GM21423 (cell line): ENCODE results near the gene IFI44.

Experiments
- ATAC-seq: cut with Tn5 transposase; IDR thresholded peaks from one replicate; pipeline ENCODE4 v1.9.1; 2021; ENCODE audit warnings: mild to moderate bottlenecking, moderate library complexity; ENCODE audit not compliant: unreplicated experiment

Gene IFI44

DNA sequence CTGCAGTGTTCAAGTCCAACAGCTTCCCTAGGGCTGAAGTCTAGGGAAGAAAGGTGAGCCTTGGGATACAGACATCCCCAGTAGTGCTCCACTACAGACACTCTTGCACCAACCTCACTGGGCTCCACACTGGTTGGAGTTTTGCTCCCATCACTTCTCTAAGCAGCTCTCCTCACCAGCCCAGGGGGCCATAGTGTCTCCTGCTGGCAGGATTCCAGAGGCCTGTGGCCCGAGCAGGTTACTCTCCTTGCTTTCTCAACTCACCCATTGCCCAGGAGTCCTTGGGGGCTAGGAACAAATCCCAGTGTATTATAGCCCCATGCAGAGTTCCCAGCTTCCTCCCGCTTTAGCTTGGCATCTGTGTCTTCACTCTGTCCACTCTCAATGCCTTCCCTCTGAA, 52.8 kb downstream of the IFI44 start:
- no peak for ATAC-seq

DNA sequence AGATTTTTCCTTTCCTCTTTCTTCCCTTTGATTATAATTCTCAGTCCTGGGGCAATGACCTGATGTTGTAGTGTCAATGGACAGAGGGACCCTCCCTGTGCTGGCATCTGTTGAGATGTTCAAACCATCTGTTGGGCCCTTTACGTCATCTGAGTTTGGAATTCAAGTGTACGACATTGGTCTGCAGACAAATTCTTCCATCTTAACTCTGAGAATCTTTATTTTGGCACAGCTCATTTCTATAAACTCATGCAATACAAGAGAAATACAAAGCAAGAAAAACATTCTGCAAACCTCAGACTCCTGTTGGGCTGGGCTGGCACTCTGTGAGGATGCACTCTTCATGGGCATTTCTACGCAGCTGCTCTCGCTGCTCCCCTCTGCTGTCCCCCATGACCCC, 54.2 kb downstream of the IFI44 start:
- ATAC-seq = no peak

DNA sequence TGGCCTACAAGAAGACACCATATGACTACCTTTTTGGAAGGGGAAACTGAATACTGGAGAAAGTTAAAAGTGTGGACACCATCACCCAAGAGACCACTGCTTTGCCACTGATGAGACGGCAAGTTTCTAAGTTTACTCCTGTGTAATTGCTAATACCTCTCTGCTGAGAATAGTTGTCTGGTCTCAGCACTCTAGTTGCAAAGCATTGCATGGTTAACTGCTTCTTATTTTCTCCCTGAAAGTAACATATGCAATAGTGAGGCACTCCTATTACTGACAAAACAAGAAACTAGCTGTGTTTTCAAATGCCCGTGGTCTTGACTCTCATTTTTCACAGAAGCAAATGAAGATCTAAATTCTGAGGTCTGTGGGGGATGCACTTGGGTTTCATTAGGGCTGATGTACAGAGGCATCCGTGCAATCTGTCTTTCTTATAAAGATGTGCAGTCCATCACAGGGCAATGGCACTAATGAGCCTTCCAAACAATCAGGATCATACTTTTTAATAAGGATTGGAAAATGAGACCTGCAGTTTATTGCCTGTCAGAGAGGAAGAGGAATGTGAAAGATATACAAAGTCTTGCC, 62.9 kb downstream of the IFI44 start:
- ATAC-seq = no peak

DNA sequence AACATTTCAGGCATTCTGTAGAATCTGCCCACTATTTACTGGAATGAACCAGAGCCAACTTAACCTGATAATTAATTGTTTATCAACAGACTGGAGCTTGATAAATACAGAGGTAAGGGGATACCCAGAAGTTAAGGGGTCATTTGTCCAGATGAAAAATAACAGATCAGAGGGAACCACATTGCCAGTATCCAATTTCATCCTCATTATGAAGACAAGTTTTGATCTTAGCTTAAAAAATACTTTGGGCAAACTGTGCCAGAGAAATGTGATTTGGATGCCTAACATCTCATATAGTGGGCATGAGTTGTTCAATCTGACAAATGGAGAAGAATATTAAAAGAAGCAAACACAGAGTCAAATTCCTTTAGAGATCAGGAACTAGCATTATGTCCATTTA, 63.7 kb downstream of the IFI44 start:
- ATAC-seq = no peak
